CD8-positive, alpha-beta memory T cell (primary cell): Measurements from ENCODE around the gene DNHD1. TPM values are rescaled to one million over a fixed set of nuclear protein-coding genes. Genes with fewer than 3 reads are reported as not detected.

ENCODE experiments used
- CTCF ChIA-PET: fragments of 350-600 bp; sonication (Branson Sonifier 250); formaldehyde crosslinking; loops from one replicate; lab custom pipeline; 2021; ENCODE audit warnings: antibody characterized with exemption; lab: Charles Lee
- POLR2A ChIA-PET: fragments of 350-600 bp; sonication (Branson Sonifier 250); formaldehyde crosslinking; loops from one replicate; lab custom pipeline; 2021; ENCODE audit warnings: antibody characterized with exemption; lab: Charles Lee
- DNase-seq, 5 donors: peaks; one replicate each; pipeline versions ENCODE4 v3.0.0 to v3.0.0-alpha.2; 2020 to 2022; ENCODE audit warnings: mixed read lengths in 1 of 5
- H3K27ac ChIP-seq: one replicate; pipeline ENCODE4 v1.7.0; 2013; ENCODE audit warnings: low read depth, mild to moderate bottlenecking, low read length, moderate library complexity
- H3K27me3 ChIP-seq: 2 replicates; pipeline ENCODE4 v1.7.0; 2013; ENCODE audit warnings: low read length, mild to moderate bottlenecking; ENCODE audit not compliant: insufficient read depth, poor library complexity, severe bottlenecking
- H3K36me3 ChIP-seq: 2 replicates; pipeline ENCODE4 v1.7.0; 2013; ENCODE audit warnings: mild to moderate bottlenecking, low read length, moderate library complexity; ENCODE audit not compliant: insufficient read depth
- H3K4me1 ChIP-seq: 2 replicates; pipeline ENCODE4 v1.7.0; 2013; ENCODE audit warnings: mild to moderate bottlenecking, low read length, moderate library complexity; ENCODE audit not compliant: insufficient read depth
- H3K4me3 ChIP-seq: 2 replicates; pipeline ENCODE4 v1.7.0; 2013; ENCODE audit warnings: mild to moderate bottlenecking, low read length
- H3K9me3 ChIP-seq: 2 replicates; pipeline ENCODE4 v1.7.0; 2013; ENCODE audit warnings: mild to moderate bottlenecking, low read length
- H3K27ac Mint-ChIP-seq, 8 donors: one replicate each; pipeline ENCODE4 v1.8.0; 2020 to 2021; ENCODE audit warnings: mixed read lengths in 8 of 8, mild to moderate bottlenecking in 6 of 8, inconsistent platforms in 3 of 8, moderate library complexity in 3 of 8
- H3K27me3 Mint-ChIP-seq, 2 donors: one replicate each; pipeline ENCODE4 v1.8.0; 2020 to 2021; ENCODE audit warnings: mixed read lengths in 2 of 2, mild to moderate bottlenecking in 1 of 2, moderate library complexity in 1 of 2
- H3K36me3 Mint-ChIP-seq, 3 donors: one replicate each; pipeline ENCODE4 v1.8.0; 2020 to 2021; ENCODE audit warnings: mixed read lengths in 3 of 3, inconsistent platforms in 1 of 3, mild to moderate bottlenecking in 1 of 3
- H3K4me1 Mint-ChIP-seq, 3 donors: one replicate each; pipeline ENCODE4 v1.8.0; 2020 to 2021; ENCODE audit warnings: mixed read lengths in 3 of 3, inconsistent platforms in 1 of 3, mild to moderate bottlenecking in 1 of 3
- H3K4me3 Mint-ChIP-seq, 7 donors: one replicate each; pipeline ENCODE4 v1.8.0; 2020 to 2021; ENCODE audit warnings: mixed read lengths in 7 of 7, mild to moderate bottlenecking in 6 of 7, moderate library complexity in 4 of 7, inconsistent platforms in 2 of 7
- H3K9me3 Mint-ChIP-seq, 5 donors: one replicate each; pipeline ENCODE4 v1.8.0; 2020 to 2022; ENCODE audit warnings: mixed read lengths in 5 of 5, mild to moderate bottlenecking in 3 of 5, moderate library complexity in 2 of 5, inconsistent platforms in 1 of 5
- polyA plus RNA-seq: library from polyadenylated mRNA; unstranded; fragments of 300-500 nt; fragmentation: Illumina TruSeq; gene quantifications from one replicate; pipeline ENCODE4 v1.2.3, GENCODE V29; 2021
- total RNA-seq, 2 experiments: library from RNA; stranded (reverse); gene quantifications; one replicate each; pipeline ENCODE4 v1.2.3, GENCODE V29; 2021

The DNHD1 gene
- total RNA-seq, result 1 to 10 TPM; 8.0 to 9.2 TPM
- 1.9 TPM for polyA plus RNA-seq

- Histone ChIP-seq H3K36me3 (peaks cover 21% of the 10 kb centered on the region), H3K27me3 (no peaks in the 10 kb centered on the region), H3K27ac (no peak within 1 kb of the TSS), H3K9me3 (no peaks in the 10 kb centered on the region), H3K4me3 (no peak within 1 kb of the TSS), H3K4me1 (no peaks in the 10 kb centered on the region)
- Mint-ChIP-seq H3K27ac (peak within 1 kb of the TSS in 6 of 8 donors; percentile 12 to 92 (median 54)), H3K4me1 (peaks cover 6 to 24% (median 14%) of the 10 kb centered on the region in 3 donors), H3K36me3 (peaks cover 0 to 74% (median 13%) of the 10 kb centered on the region in 3 donors), H3K4me3 (no peak within 1 kb of the TSS), H3K9me3 (no peaks in the 10 kb centered on the region), H3K27me3 (no peaks in the 10 kb centered on the region)
- ChIA-PET CTCF (interaction anchor here (0.6 kb wide), 1 partner anchor 118 kb away, joined by 3 read pairs; no protein-coding TSS in a partner anchor), POLR2A (no interaction called here)
- DNase-seq, result no peak
These were observed at the start of gene DNHD1 for GRCh38 chr11:6497069-6497839. DNHD1 (plus strand) TSS chr11:6497280; CDS start chr11:6498216, 936 bp downstream.

GRCh38 chr11:6448574-6448973 lies 48.5 kb upstream of the DNHD1 start:
- Histone ChIP-seq H3K36me3 (no peaks in the 10 kb centered on the region), H3K27ac (no peak overlapping the region), H3K4me1 (peaks cover 1% of the 10 kb centered on the region), H3K27me3 (no peaks in the 10 kb centered on the region), H3K9me3 (no peaks in the 10 kb centered on the region), H3K4me3 (no peak overlapping the region)
- Mint-ChIP-seq H3K27ac (peak overlapping the region in 1 of 8 donors; percentile 12), H3K27me3 (no peaks in the 10 kb centered on the region), H3K36me3 (peaks cover 0 to 10% (median 6%) of the 10 kb centered on the region in 3 donors), H3K4me1 (no peaks in the 10 kb centered on the region), H3K9me3 (no peaks in the 10 kb centered on the region), H3K4me3 (no peak overlapping the region)
- POLR2A ChIA-PET, result no interaction called here
- DNase-seq, result no peak
- CTCF ChIA-PET, result interaction anchor here (14.4 kb wide), 1 partner anchor 67 kb away, joined by 467 read pairs; no protein-coding TSS in a partner anchor

- Histone ChIP-seq H3K4me3 (no peak overlapping the region), H3K4me1 (no peaks in the 10 kb centered on the region), H3K27ac (no peak overlapping the region), H3K27me3 (no peaks in the 10 kb centered on the region), H3K36me3 (peaks cover 6% of the 10 kb centered on the region), H3K9me3 (no peaks in the 10 kb centered on the region)
- CTCF ChIA-PET, result interaction anchor here (0.9 to 5.0 kb wide), 5 partner anchors 9 to 89 kb away, joined by 3 to 27 read pairs (median 6); partner anchors contain the start of gene HPX
- Mint-ChIP-seq H3K27ac (peak overlapping the region in 1 of 8 donors; percentile 5), H3K4me3 (no peak overlapping the region), H3K36me3 (peaks cover 5 to 40% (median 18%) of the 10 kb centered on the region in 3 donors), H3K9me3 (no peaks in the 10 kb centered on the region), H3K4me1 (no peaks in the 10 kb centered on the region), H3K27me3 (peaks cover 0 to 3% of the 10 kb centered on the region in 2 donors)
- POLR2A ChIA-PET, result interaction anchor here (1.1 kb wide), 1 partner anchor 73 kb away, joined by 3 read pairs; no protein-coding TSS in a partner anchor
- DNase-seq, result no peak
These were observed 44.9 kb upstream of the DNHD1 start for GRCh38 chr11:6452219-6452618.

- H3K27ac Mint-ChIP-seq, result no peak overlapping the region
- POLR2A ChIA-PET, result interaction anchor here (1.1 kb wide), 1 partner anchor 74 kb away, joined by 3 read pairs; no protein-coding TSS in a partner anchor
- Histone ChIP-seq H3K27ac (no peak overlapping the region), H3K27me3 (no peaks in the 10 kb centered on the region), H3K4me3 (no peak overlapping the region), H3K9me3 (no peaks in the 10 kb centered on the region), H3K4me1 (no peaks in the 10 kb centered on the region), H3K36me3 (peaks cover 6% of the 10 kb centered on the region)
- peaks cover 5 to 46% (median 18%) of the 10 kb centered on the region in 3 donors for H3K36me3 Mint-ChIP-seq
- H3K4me3 Mint-ChIP-seq, result no peak overlapping the region
- H3K9me3 Mint-ChIP-seq, result no peaks in the 10 kb centered on the region
- DNase-seq, result no peak
- CTCF ChIA-PET, result interaction anchor here (1.2 to 5.0 kb wide), 5 partner anchors 10 to 90 kb away, joined by 3 to 27 read pairs (median 6); partner anchors contain the start of gene HPX
- H3K27me3 Mint-ChIP-seq, result peaks cover 0 to 3% of the 10 kb centered on the region in 2 donors
- no peaks in the 10 kb centered on the region for H3K4me1 Mint-ChIP-seq
These were observed 43.9 kb upstream of the DNHD1 start for GRCh38 chr11:6453152-6453551.

GRCh38 chr11:6455070-6455469 lies 42.0 kb upstream of the DNHD1 start:
- Mint-ChIP-seq H3K9me3 (no peaks in the 10 kb centered on the region), H3K27ac (no peak overlapping the region), H3K36me3 (peaks cover 5 to 49% (median 22%) of the 10 kb centered on the region in 3 donors), H3K4me3 (no peak overlapping the region), H3K4me1 (no peaks in the 10 kb centered on the region), H3K27me3 (peaks cover 0 to 3% of the 10 kb centered on the region in 2 donors)
- Histone ChIP-seq H3K27ac (no peak overlapping the region), H3K4me3 (no peak overlapping the region), H3K36me3 (peaks cover 6% of the 10 kb centered on the region), H3K27me3 (no peaks in the 10 kb centered on the region), H3K9me3 (no peaks in the 10 kb centered on the region), H3K4me1 (no peaks in the 10 kb centered on the region)
- no peak for DNase-seq
- POLR2A ChIA-PET, result interaction anchor here (0.9 kb wide), 1 partner anchor 76 kb away, joined by 3 read pairs; no protein-coding TSS in a partner anchor
- CTCF ChIA-PET, result interaction anchor here (1.3 to 5.0 kb wide), 6 partner anchors 10 to 213 kb away, joined by 3 to 27 read pairs (median 4); no protein-coding TSS in a partner anchor

GRCh38 chr11:6456361-6457073 lies 40.6 kb upstream of the DNHD1 start:
- Histone ChIP-seq H3K27me3 (no peaks in the 10 kb centered on the region), H3K36me3 (peaks cover 6% of the 10 kb centered on the region), H3K9me3 (no peaks in the 10 kb centered on the region), H3K4me3 (no peak overlapping the region), H3K27ac (no peak overlapping the region), H3K4me1 (no peaks in the 10 kb centered on the region)
- Mint-ChIP-seq H3K9me3 (no peaks in the 10 kb centered on the region), H3K36me3 (peaks cover 9 to 54% (median 27%) of the 10 kb centered on the region in 3 donors), H3K27ac (no peak overlapping the region), H3K4me1 (no peaks in the 10 kb centered on the region), H3K27me3 (peaks cover 0 to 3% of the 10 kb centered on the region in 2 donors), H3K4me3 (no peak overlapping the region)
- CTCF ChIA-PET, result interaction anchor here (0.7 to 1.9 kb wide), 3 partner anchors 13 to 21 kb away, joined by 3 to 5 read pairs (median 4); no protein-coding TSS in a partner anchor
- DNase-seq, result no peak
- POLR2A ChIA-PET, result no interaction called here

- peak overlapping the region in 1 of 8 donors; percentile 58 for H3K27ac Mint-ChIP-seq
- CTCF ChIA-PET, result no interaction called here
- no peaks in the 10 kb centered on the region for H3K4me1 Mint-ChIP-seq
These were observed 39.3 kb upstream of the DNHD1 start for GRCh38 chr11:6457581-6458320.

More at GRCh38 chr11:6457581-6458320, 39.3 kb upstream of the DNHD1 start:
- Mint-ChIP-seq H3K36me3 (peaks cover 10 to 51% (median 26%) of the 10 kb centered on the region in 3 donors), H3K4me3 (no peak overlapping the region), H3K9me3 (no peaks in the 10 kb centered on the region), H3K27me3 (peaks cover 0 to 3% of the 10 kb centered on the region in 2 donors)
- H3K9me3 ChIP-seq, result no peaks in the 10 kb centered on the region
- no peak overlapping the region for H3K4me3 ChIP-seq
- POLR2A ChIA-PET, result no interaction called here
- DNase-seq, result no peak
- no peaks in the 10 kb centered on the region for H3K4me1 ChIP-seq
- H3K27me3 ChIP-seq, result no peaks in the 10 kb centered on the region
- no peak overlapping the region for H3K27ac ChIP-seq
- H3K36me3 ChIP-seq, result peaks cover 6% of the 10 kb centered on the region
